ENCODE measurements around the gene RESP18.

The RESP18 gene

DNA sequence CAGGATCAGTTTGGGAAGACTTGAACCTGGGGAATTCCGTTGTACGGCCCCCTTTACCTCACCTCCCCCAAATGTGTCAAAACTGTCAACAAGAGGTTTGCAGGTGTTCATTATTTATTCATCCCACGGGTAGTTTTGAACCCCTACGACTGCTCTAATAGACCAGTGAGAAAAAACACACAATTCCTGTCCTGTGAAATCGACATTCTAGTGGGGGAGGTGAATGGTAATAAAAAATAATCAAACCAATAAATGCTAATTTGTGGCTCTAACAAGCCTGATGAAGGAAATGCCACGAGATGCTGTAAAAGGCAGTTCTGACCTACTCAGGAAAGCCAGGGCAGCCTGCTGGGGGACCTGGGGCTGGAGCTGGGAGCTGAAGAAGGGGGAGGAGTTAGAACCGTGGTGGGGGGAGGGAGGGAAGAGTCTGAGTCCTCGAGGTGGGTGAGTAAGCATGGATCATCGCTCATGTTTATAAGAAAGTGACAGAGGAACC, 53.8 kb downstream of the RESP18 start:
- peak overlapping the region; percentile 90 for H3K4me3 Mint-ChIP-seq
- H3K27ac Mint-ChIP-seq, result peak overlapping the region; percentile 97
- no peak for ATAC-seq
- peaks cover 54% of the 10 kb centered on the region for H3K4me1 Mint-ChIP-seq
- no peaks in the 10 kb centered on the region for H3K9me3 Mint-ChIP-seq
- no peak for DNase-seq (ENCODE audit: low spot score in 2 of 2)
- peaks cover 44% of the 10 kb centered on the region for H3K36me3 Mint-ChIP-seq

DNA sequence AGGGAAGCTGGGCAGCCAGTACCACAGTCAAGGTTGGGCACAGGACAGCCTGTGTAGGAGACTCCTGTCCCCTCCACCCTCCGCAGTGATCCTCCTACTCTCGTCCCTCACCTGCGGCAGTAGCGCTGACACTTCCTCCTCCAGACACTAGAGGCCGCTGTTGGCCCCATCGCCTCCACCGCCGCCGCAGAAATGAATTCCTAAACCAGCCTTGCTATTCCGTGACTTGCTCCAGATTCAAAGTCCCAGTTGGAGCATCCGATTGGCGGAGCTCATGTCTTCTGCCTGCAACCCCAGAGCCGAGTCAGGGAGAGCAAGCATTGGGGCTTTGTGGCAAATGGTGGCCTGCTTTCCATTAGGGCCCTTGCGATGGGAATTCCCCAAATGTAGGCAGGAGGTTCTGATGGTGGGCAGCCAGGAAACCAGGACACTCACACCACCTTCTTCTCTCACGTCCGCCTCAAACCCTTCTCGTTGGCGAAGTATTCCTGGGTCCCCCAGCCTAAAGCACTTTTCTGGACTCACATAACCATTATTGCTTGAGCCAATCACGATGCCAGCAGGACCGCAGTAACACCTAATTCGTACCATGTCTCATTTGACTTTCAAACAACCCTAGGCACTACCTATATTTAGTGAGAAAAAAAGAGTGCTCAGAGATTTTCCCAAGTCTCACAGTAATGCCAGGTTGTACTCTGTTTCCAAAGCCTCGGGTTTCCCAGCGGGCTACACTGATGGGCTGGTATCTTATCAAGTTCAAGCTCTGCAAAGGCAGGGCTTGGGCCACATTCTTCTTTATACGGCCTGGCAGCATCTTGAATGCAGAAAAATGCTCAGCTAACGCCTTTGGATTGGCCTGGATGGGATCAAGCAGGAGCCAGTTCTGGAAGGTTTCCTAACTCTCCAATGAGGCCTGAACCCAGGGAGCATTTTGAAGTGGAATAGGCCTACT, 54.6 kb downstream of the RESP18 start:
- ATAC-seq, result no peak
- Mint-ChIP-seq H3K27ac (peak overlapping the region; percentile 97), H3K4me3 (peak overlapping the region; percentile 90), H3K36me3 (peaks cover 37% of the 10 kb centered on the region), H3K9me3 (no peaks in the 10 kb centered on the region), H3K4me1 (peaks cover 47% of the 10 kb centered on the region)
- peak; percentile 69 to 92 for DNase-seq (ENCODE audit: low spot score in 2 of 2)
